DOHH2 (cell line): ENCODE data around the gene CD320.
"Not testable (repeated sequence)": the region's sequence is repeated elsewhere in the genome, so short reads cannot be mapped to it uniquely, and the experiment has no call there.

Experiments
- H3F3A ChIP-seq: fragments of 200-600 bp; sonication (generic), shearing (Covaris generic); 2 replicates; pipeline ENCODE4 v1.6.0; 2016; ENCODE audit warnings: antibody characterized with exemption, mild to moderate bottlenecking; ENCODE audit not compliant: control insufficient read depth, insufficient read depth
- H3K27ac ChIP-seq: fragments of 200-600 bp; sonication (generic); 2 replicates; pipeline ENCODE4 v1.5.1; 2014; ENCODE audit warnings: low read depth, mild to moderate bottlenecking, low read length, moderate library complexity
- H3K27me3 ChIP-seq: fragments of 200-600 bp; sonication (generic); 2 replicates; pipeline ENCODE4 v1.6.1; 2014; ENCODE audit warnings: mild to moderate bottlenecking, low read length, mixed read lengths; ENCODE audit not compliant: control insufficient read depth
- H3K36me3 ChIP-seq: fragments of 200-600 bp; sonication (generic); 2 replicates; pipeline ENCODE4 v1.6.1; 2014; ENCODE audit warnings: mild to moderate bottlenecking, low read length, moderate library complexity, mixed read lengths; ENCODE audit not compliant: control insufficient read depth
- H3K4me1 ChIP-seq: fragments of 200-600 bp; sonication (generic); 2 replicates; pipeline ENCODE4 v1.6.1; 2014; ENCODE audit warnings: mild to moderate bottlenecking, low read length, mixed read lengths; ENCODE audit not compliant: control insufficient read depth
- H3K4me2 ChIP-seq: fragments of 200-600 bp; sonication (generic); 2 replicates; pipeline ENCODE4 v1.6.0; 2014; ENCODE audit warnings: mild to moderate bottlenecking, low read length, moderate library complexity
- H3K4me3 ChIP-seq: fragments of 200-600 bp; sonication (generic); 2 replicates; pipeline ENCODE4 v1.5.1; 2014; ENCODE audit warnings: mild to moderate bottlenecking, low read length, mixed read lengths
- H3K79me2 ChIP-seq: fragments of 200-600 bp; sonication (generic); 2 replicates; pipeline ENCODE4 v1.6.1; 2014; ENCODE audit warnings: mild to moderate bottlenecking, low read length, mixed read lengths; ENCODE audit not compliant: control insufficient read depth
- H3K9me2 ChIP-seq: fragments of 200-600 bp; sonication (generic); replicated peaks from 2 replicates; pipeline ENCODE4 v1.6.1; 2014; ENCODE audit warnings: mild to moderate bottlenecking, low read length, mixed read lengths; ENCODE audit not compliant: control insufficient read depth
- H3K9me3 ChIP-seq: fragments of 200-600 bp; sonication (generic); 2 replicates; pipeline ENCODE4 v1.6.1; 2014; ENCODE audit warnings: antibody characterized with exemption, low read length, mixed read lengths; ENCODE audit not compliant: control insufficient read depth, insufficient read depth
- H4K20me1 ChIP-seq: fragments of 200-600 bp; sonication (generic); 2 replicates; pipeline ENCODE4 v1.6.0; 2014; ENCODE audit warnings: low read depth, mild to moderate bottlenecking, antibody characterized with exemption, low read length, moderate library complexity; ENCODE audit not compliant: control insufficient read depth, insufficient read depth
- CTCF ChIP-seq: fragments of 200-600 bp; sonication (generic); IDR thresholded peaks from one replicate; pipeline ENCODE4 v1.5.1; 2014; ENCODE audit warnings: antibody characterized with exemption, mild to moderate bottlenecking, low read depth, low read length; ENCODE audit not compliant: poor library complexity, severe bottlenecking
- EZH2phosphoT487 ChIP-seq: fragments of 200-600 bp; sonication (generic); IDR thresholded peaks from 2 replicates; pipeline ENCODE4 v1.6.1; 2017; ENCODE audit warnings: borderline replicate concordance, mild to moderate bottlenecking, antibody characterized with exemption, low read length, moderate library complexity, mixed read lengths

Gene CD320

GRCh38 chr19:8304841-8305621, 3.1 kb downstream of the CD320 start:
- peaks cover 35% of the 10 kb centered on the region for H3K79me2 ChIP-seq
- no peak overlapping the region for H3K4me3 ChIP-seq
- no peak for TF ChIP-seq CTCF
- TF ChIP-seq EZH2phosphoT487: no peak
- H4K20me1 ChIP-seq: 0 out of 2 replicates have a peak, but pooled peaks cover 5% of the 10 kb centered on the region
- H3K4me2 ChIP-seq: no peak overlapping the region
- no peak overlapping the region for H3K27ac ChIP-seq
- H3F3A ChIP-seq: no peaks in the 10 kb centered on the region
- H3K4me1 ChIP-seq: peaks cover 26% of the 10 kb centered on the region
- no peaks in the 10 kb centered on the region for H3K27me3 ChIP-seq
- H3K36me3 ChIP-seq: peaks cover 38% of the 10 kb centered on the region
- H3K9me3 ChIP-seq: no peaks in the 10 kb centered on the region
- no peaks in the 10 kb centered on the region for H3K9me2 ChIP-seq

GRCh38 chr19:8302734-8303133, 5.4 kb downstream of the CD320 start:
- Histone ChIP-seq H3K27me3 (no peaks in the 10 kb centered on the region), H3K9me2 (no peaks in the 10 kb centered on the region), H3K9me3 (no peaks in the 10 kb centered on the region), H3F3A (no peaks in the 10 kb centered on the region), H3K27ac (no peak overlapping the region), H3K4me1 (peaks cover 21% of the 10 kb centered on the region), H3K4me3 (no peak overlapping the region), H4K20me1 (0 out of 2 replicates have a peak, but pooled peaks cover 5% of the 10 kb centered on the region), H3K79me2 (peaks cover 31% of the 10 kb centered on the region), H3K4me2 (no peak overlapping the region), H3K36me3 (peaks cover 32% of the 10 kb centered on the region)
- TF ChIP-seq CTCF: no peak
- no peak for TF ChIP-seq EZH2phosphoT487

GRCh38 chr19:8302357-8302691, 5.8 kb downstream of the CD320 start:
- H4K20me1 ChIP-seq: 0 out of 2 replicates have a peak, but pooled peaks cover 5% of the 10 kb centered on the region
- H3K4me2 ChIP-seq: no peak overlapping the region
- no peaks in the 10 kb centered on the region for H3K27me3 ChIP-seq
- no peak overlapping the region for H3K4me3 ChIP-seq
- peaks cover 27% of the 10 kb centered on the region for H3K79me2 ChIP-seq
- H3K36me3 ChIP-seq: peaks cover 32% of the 10 kb centered on the region
- H3K27ac ChIP-seq: no peak overlapping the region
- TF ChIP-seq EZH2phosphoT487 (no peak), CTCF (no peak)
- peaks cover 17% of the 10 kb centered on the region for H3K4me1 ChIP-seq
- no peaks in the 10 kb centered on the region for H3F3A ChIP-seq
- H3K9me3 ChIP-seq: no peaks in the 10 kb centered on the region
- H3K9me2 ChIP-seq: no peaks in the 10 kb centered on the region

GRCh38 chr19:8291337-8291736, 16.8 kb downstream of the CD320 start:
- H4K20me1 ChIP-seq, H3F3A ChIP-seq, H3K79me2 ChIP-seq, H3K4me3 ChIP-seq, H3K4me2 ChIP-seq, H3K36me3 ChIP-seq, H3K4me1 ChIP-seq, H3K9me2 ChIP-seq, H3K9me3 ChIP-seq, H3K27ac ChIP-seq, H3K27me3 ChIP-seq: not testable (repeated sequence)

- not testable (repeated sequence) for H3K79me2 ChIP-seq, H3K4me3 ChIP-seq, H3F3A ChIP-seq, H3K27ac ChIP-seq, H3K4me1 ChIP-seq, H3K27me3 ChIP-seq, H3K9me3 ChIP-seq, H4K20me1 ChIP-seq, H3K4me2 ChIP-seq, H3K36me3 ChIP-seq, H3K9me2 ChIP-seq
Measured at GRCh38 chr19:8276508-8276907, 31.6 kb downstream of the CD320 start.
